OCI-LY1 (cell line): ENCODE measurements around the gene LDLRAD1.

ENCODE experiments used
- CTCF ChIP-seq: fragments of 200-600 bp; sonication (generic), shearing (Covaris generic); IDR thresholded peaks from 2 replicates; pipeline ENCODE4 v1.5.1; 2017; ENCODE audit warnings: mild to moderate bottlenecking, antibody characterized with exemption, low read length, moderate library complexity, mixed read lengths
- EZH2 ChIP-seq: fragments of 200-600 bp; sonication (generic), shearing (Covaris generic); IDR thresholded peaks from 2 replicates; pipeline ENCODE4 v1.8.0; 2017; ENCODE audit warnings: borderline replicate concordance, mixed run types, mild to moderate bottlenecking, antibody characterized with exemption, low read length, moderate library complexity, mixed read lengths

- TF ChIP-seq CTCF (no peak), EZH2 (no peak)
Measured at GRCh38 chr1:54051933-54052430, 34.0 kb upstream of the LDLRAD1 start.
